ENCODE measurements around the gene ENDOU.

ENDOU gene

GRCh38 chr12:47757364-47757839, 32.1 kb upstream of the ENDOU start:
- DNase-seq, result no peak

DNA sequence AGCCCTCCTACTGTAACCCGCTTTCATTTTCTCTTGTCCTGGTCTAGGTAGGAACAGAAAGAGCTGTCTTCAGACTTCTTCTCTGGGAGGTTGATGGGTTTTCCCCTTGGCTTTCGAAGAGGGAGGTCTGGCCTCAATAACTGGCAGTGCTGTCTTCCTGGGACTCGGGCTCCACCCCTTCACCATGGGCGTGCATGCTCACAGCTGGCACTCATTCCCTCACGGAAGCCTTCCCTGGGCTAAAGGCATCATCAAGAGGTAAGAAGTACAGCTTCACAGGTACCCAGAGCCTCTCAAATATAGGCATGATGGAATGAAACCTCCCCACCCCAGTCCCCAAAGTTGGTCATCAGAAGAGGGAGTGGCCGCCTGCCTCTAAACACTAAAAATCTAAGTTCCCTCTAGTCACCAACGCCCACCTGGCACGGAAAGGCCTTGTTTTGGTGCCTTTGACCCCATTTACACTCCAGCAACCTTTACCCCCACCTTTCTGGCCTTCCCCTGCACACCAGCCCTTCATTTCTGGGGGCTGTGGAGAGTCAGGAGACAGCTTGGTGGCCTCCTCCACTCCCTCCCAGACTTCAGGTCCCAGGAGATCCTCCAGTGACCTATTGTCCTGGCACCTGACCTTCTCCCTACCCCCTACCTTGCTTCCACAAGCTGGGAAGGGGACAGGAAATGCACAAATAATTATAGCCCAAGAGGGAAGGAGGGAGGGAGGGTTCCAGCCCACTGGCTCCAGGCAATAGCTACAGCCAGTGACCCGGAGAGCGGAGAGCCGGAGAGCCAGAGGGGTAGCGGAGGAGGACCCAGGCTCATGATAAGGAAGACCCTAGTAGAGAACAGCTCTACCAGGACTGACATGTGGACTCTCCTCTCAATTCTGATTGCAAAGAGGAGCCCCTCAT, 30.6 kb upstream of the ENDOU start:
- DNase-seq, result no peak

GRCh38 chr12:47754881-47755280, 29.6 kb upstream of the ENDOU start:
- DNase-seq, result no peak

DNA sequence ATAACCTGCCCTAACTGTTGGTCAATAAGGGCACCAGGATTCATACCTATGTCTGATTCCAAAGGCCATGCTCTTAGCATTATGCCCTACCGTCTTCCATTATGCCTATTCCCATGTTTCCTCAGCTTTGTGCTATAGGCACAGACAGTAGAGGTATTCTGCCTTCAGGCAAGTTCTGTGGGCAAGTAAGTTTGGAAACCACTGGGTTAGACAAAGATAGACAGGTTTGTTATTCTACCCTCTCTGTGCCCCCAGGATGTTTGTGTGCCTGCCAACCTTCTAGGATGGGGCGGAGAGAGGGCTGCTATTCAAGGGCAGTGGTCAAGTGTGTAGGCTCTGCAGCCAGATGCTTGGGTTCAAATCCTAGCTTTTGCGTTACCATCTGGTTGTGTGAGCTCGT, 28.8 kb upstream of the ENDOU start:
- no peak for DNase-seq

GRCh38 chr12:47753021-47754001, 28.0 kb upstream of the ENDOU start:
- DNase-seq, result no peak

- no peak for DNase-seq
Observed at GRCh38 chr12:47752552-47752951, 27.3 kb upstream of the ENDOU start.

GRCh38 chr12:47752121-47752520, 26.8 kb upstream of the ENDOU start:
- DNase-seq, result no peak

DNA sequence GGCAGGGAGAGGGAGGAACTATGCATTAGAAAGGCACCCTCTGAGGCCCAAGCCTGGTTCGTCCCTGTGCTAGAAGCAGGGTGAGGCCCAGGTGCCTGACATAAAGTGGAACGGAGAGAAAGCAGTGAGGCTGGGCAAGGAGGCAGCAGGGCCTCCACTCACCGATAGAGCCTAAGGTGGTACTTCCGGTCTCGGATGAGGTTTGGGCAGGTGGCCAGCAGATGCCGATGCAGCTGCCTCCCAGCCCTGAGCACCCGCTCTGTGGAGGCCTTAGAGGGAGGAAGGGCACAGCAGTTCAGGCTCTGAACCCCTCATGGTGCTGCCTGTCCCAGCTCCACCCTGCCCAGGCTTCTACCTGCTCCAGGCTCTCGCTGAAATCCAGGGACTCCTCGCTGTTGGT, 26.3 kb upstream of the ENDOU start:
- no peak for DNase-seq

GRCh38 chr12:47750916-47751470, 25.7 kb upstream of the ENDOU start:
- no peak for DNase-seq

DNA sequence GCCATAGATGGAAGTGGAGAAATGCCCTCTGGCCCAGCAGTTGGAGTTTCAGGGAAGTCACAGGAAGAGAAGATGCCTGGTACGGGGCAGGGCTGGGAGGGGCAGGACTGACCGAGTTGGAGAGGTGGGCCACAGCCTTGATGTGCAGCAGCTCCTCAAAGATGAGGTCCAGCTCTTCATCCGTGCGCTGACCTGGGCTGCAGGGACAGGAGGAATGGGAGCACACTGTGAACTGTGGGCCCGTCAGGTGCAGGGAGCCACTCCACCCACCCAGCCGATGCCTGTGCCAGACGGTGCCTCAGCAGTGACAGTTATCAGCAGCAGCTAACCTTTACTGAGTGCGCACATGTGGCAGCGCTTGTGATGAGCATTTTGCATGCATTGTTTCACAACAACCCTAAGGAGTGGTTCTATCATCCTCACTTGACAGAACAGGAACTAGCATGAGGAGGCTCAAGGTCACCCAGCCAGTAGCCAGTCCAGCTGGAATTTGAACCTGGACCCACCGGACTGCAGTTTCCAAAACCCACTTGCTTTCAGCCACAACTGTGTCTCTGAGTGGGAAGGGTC, 25.0 kb upstream of the ENDOU start:
- no peak for DNase-seq

- DNase-seq, result no peak
Observed at GRCh38 chr12:47748899-47749298, 23.6 kb upstream of the ENDOU start.

DNA sequence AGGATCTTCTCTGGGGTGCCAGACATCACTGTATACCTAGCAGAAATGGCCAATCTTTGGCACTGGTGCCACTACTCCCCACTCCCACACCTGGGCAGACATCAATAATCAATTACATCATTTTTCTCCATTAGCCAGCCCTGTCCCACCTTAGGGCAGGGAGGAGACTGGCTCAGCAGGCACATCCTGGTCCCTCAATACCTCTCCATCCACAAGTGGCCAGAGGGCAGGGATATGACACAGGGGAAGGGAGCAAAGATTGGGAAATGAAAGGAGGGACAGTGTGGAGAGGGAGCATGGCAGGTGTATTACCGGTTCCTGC, 23.2 kb upstream of the ENDOU start:
- DNase-seq, result no peak

- DNase-seq, result no peak
Observed at GRCh38 chr12:47747596-47748506, 22.6 kb upstream of the ENDOU start.

DNA sequence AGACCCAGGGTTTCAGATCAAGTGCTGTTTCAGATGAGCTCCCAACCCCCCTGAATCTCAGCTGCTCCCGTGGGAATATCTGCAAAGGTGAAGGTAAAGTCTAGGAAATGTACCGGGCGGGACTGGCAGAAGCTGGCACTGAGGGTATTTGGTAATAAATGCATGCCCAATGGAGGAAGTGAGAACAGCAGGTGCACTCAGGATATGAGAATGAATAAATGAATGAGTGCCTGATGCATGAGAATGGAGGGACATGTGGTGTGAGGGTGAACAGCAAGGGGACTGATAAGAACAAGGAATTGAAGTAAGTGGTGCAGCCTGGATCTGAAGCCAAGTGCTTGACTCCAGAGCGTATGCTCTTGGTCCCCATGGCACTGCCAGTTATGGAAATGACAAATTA, 21.8 kb upstream of the ENDOU start:
- no peak for DNase-seq

- DNase-seq, result no peak
Observed at GRCh38 chr12:47746523-47746922, 21.2 kb upstream of the ENDOU start.

GRCh38 chr12:47746073-47746472, 20.8 kb upstream of the ENDOU start:
- no peak for DNase-seq

DNA sequence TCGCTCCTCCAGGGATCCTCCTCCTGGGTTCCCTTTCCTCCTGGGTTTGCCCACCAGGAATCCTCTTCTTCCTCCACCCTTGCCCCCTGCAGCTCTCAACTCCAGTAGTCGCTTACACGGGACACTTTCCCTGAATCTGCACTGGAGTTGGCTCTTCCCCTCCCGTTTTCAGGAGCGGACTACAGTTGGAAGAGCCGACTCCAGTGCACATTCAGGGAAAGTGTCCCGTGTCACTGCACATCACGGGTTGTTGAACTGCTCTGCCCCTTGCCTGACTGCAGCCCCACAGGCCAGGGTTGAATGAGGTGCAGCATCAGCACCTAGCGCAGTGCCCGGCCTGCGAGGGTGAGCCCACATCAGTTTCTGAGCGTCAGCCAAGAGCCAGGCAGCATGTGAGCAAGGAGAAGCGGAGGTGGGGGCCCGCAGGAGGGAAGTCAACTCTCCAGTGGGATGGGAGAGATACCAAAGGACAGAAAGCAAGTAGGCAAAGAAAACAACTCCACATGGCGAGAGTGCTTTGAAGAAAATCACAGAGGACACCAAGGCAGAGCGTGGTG, 20.3 kb upstream of the ENDOU start:
- no peak for DNase-seq

- DNase-seq, result no peak
Observed at GRCh38 chr12:47744778-47745436, 19.6 kb upstream of the ENDOU start.

DNA sequence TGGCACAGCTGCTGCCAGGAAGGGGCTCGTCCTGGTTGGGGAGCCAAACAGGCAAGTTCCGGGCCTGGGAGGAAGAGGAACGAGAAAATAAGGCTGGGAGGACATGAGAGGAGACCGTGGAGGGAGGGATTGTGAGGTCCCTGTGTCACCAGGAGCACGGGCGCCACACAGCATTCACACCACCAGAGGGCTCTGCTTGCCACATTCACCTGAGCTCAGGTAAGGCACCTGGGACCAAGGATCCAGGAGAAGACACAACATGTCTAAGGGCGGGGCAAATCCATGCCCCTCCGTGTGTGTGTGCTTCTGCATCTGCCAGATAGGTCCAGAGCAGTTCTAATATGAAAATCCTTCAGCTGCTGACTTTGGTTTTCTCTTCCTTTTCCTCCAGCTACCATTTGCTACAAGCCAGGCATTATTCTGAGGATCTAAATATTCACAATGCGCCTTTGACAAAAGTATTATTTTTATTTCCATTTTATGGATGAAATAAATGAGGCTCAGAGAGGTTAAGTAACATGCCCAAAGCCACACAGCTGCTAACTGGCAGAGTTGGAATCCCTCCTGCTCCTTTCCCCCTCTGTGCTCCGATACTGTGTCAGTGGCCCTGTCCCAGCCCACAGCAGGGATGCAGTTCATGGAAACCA, 18.8 kb upstream of the ENDOU start:
- peak; percentile 72 for DNase-seq

DNA sequence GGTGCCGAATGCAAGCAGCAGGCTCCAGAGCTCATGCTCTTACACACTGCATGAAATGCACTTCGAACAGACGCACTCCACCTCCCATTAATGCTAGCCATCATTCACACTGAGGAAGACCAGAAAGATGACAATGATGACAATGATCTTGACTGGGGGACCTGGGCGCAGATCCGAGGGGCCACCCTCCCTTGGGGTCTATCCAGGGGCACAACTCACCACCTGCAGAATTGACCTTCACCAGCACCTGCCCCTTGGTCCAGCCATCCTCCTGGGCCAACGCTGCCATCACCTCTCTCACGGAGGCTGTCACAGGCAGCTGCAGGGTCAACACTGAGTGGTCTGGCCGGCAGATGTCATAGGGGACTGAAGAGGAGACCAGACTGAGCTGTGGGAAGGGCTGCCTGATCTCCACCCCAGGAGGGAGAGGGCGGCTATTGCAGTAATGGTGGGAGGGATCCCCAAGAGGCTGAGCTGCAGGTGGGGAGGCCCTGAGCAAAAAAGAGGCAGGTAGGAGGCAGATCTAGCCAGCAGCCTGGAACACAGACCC, 18.1 kb upstream of the ENDOU start:
- no peak for DNase-seq
